ENCODE measurements around the gene PSG7. TPM values are rescaled to one million over a fixed set of nuclear protein-coding genes. Genes with fewer than 3 reads are reported as not detected.
"Not testable (repeated sequence)": the region's sequence is repeated elsewhere in the genome, so short reads cannot be mapped to it uniquely, and the experiment has no call there.

PSG7 gene
- total RNA-seq: not detected
- long read RNA-seq: 0 reads

GRCh38 chr19:42937107-42937506 is at the start of gene PSG7:
TSS of gene PSG7 (minus strand) at chr19:42937207. CDS start at chr19:42937076, 131 bp downstream.
- H3K36me3 ChIP-seq; ATAC-seq; intact Hi-C loops (cut with DNase I); H3K27me3 ChIP-seq; H3K27ac ChIP-seq; H3K4me1 ChIP-seq; H3K9me3 ChIP-seq; DNase-seq; H3K4me3 ChIP-seq: not testable (repeated sequence)
- 39% methylated on average over 2 of the region's 3 CpGs for WGBS (ENCODE audit: insufficient coverage, low coverage, low lambda C conversion rate, missing lambda C conversion rate)

- no peaks in the 10 kb centered on the region for H3K27me3 ChIP-seq
- intact Hi-C loops (cut with DNase I): no loop called here
- no peaks in the 10 kb centered on the region for H3K9me3 ChIP-seq
- H3K4me3 ChIP-seq: no peak overlapping the region
- no peak overlapping the region for H3K27ac ChIP-seq
- WGBS (ENCODE audit: insufficient coverage, low coverage, low lambda C conversion rate, missing lambda C conversion rate): 34% methylated on average over 4 of the region's 4 CpGs
- H3K36me3 ChIP-seq: no peaks in the 10 kb centered on the region
- TF ChIP-seq CTCF (IDR thresholded peaks at IDR 0.05): no peak
- TF ChIP-seq POLR2A (IDR thresholded peaks at IDR 0.05): no peak
- ATAC-seq: no peak
- no peaks in the 10 kb centered on the region for H3K4me1 ChIP-seq
- no peak for DNase-seq
Measured at GRCh38 chr19:42985588-42985987, 48.6 kb upstream of the PSG7 start.

- H3K9me3 ChIP-seq; H3K36me3 ChIP-seq; intact Hi-C loops (cut with DNase I); H3K27me3 ChIP-seq; H3K27ac ChIP-seq; ATAC-seq; DNase-seq; H3K4me1 ChIP-seq; H3K4me3 ChIP-seq: not testable (repeated sequence)
Measured at GRCh38 chr19:42982111-42982510, 45.1 kb upstream of the PSG7 start.

DNA sequence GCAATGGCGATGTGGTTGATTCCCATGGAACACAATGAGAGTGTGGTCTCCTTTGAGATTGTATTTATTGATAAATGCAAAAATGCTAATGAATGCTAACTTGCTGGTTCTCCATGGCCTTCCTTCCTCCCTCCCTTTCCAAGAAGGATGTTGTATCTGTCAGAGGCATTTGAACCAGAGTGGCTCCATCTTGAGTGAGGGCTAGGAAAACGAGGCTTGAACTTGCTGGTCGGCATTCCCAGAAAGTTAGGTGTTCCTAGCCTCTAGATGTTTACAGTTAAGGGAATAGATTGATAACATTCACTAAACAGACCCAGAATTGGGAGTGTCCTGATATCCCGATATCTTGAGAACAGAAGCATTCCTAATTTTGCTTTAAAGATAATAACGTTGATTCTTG is 34.4 kb upstream of the PSG7 start:
- intact Hi-C loops (cut with DNase I); H3K4me1 ChIP-seq; H3K4me3 ChIP-seq; H3K27me3 ChIP-seq; H3K36me3 ChIP-seq; H3K27ac ChIP-seq; DNase-seq; H3K9me3 ChIP-seq; ATAC-seq: not testable (repeated sequence)
- WGBS (ENCODE audit: insufficient coverage, low coverage, low lambda C conversion rate, missing lambda C conversion rate): 59% methylated on average over 5 of the region's 5 CpGs

- TF ChIP-seq POLR2A (IDR thresholded peaks at IDR 0.05) (no peak), CTCF (IDR thresholded peaks at IDR 0.05) (no peak)
- no peak for DNase-seq
- intact Hi-C loops (cut with DNase I): no loop called here
- Histone ChIP-seq H3K36me3 (no peaks in the 10 kb centered on the region), H3K4me1 (no peaks in the 10 kb centered on the region), H3K4me3 (no peak overlapping the region), H3K27me3 (no peaks in the 10 kb centered on the region), H3K9me3 (no peaks in the 10 kb centered on the region), H3K27ac (no peak overlapping the region)
- WGBS (ENCODE audit: insufficient coverage, low coverage, low lambda C conversion rate, missing lambda C conversion rate): 76% methylated on average over 2 of the region's 2 CpGs
- no peak for ATAC-seq
Measured at GRCh38 chr19:42965176-42965575, 28.2 kb upstream of the PSG7 start.

- TF ChIP-seq CTCF (IDR thresholded peaks at IDR 0.05) (no peak), POLR2A (IDR thresholded peaks at IDR 0.05) (no peak)
- DNase-seq: no peak
- H3K27me3 ChIP-seq: no peaks in the 10 kb centered on the region
- H3K36me3 ChIP-seq: no peaks in the 10 kb centered on the region
- H3K4me3 ChIP-seq: no peak overlapping the region
- intact Hi-C loops (cut with DNase I): no loop called here
- no peaks in the 10 kb centered on the region for H3K9me3 ChIP-seq
- WGBS (ENCODE audit: insufficient coverage, low coverage, low lambda C conversion rate, missing lambda C conversion rate): 68% methylated on average over 6 of the region's 6 CpGs
- ATAC-seq: no peak
- H3K4me1 ChIP-seq: no peaks in the 10 kb centered on the region
- no peak overlapping the region for H3K27ac ChIP-seq
Measured at GRCh38 chr19:42961119-42961518, 24.1 kb upstream of the PSG7 start.

DNA sequence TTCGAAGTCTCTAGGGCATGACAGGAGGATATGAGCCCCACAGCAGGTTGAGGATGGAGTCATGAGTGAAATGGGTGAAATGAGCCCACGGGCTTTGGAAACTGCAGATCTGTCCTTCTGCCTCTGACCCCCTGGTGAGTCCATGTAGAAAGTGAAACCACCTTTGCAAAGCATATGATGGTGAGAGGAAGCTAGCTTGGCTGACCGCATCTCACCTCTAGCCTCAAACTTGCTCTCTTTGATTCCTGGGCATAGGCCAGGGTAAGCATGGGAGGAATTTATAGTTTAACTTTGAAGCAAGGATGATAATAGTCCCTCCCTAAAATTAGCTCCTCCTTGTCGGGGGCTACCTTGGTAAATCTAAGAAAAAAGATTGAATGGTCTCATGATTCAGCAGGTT is 15.1 kb upstream of the PSG7 start:
- H3K27me3 ChIP-seq; H3K4me1 ChIP-seq; H3K4me3 ChIP-seq; ATAC-seq; H3K36me3 ChIP-seq; DNase-seq; H3K27ac ChIP-seq; H3K9me3 ChIP-seq; intact Hi-C loops (cut with DNase I): not testable (repeated sequence)
- 51% methylated on average over 3 of the region's 4 CpGs for WGBS (ENCODE audit: insufficient coverage, low coverage, low lambda C conversion rate, missing lambda C conversion rate)

DNA sequence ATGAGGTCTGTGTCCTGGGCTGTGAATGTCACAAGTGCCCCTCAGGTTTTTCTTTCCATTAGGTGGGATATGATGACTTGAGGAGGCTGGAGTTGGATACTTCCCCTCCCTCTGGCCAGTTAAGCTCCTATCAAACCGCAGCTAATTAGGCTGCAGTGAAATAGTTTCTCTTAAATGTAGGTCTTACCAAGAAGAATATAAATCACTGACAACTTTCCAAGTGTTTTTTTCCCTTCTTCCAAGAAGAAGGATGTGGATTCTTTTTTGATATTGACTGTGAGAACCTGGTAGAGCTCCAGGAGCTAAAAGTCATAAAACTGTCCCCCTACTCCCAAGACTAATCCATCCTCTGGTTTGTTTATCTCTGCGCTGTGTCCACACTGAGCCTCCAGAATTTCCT is 14.5 kb upstream of the PSG7 start:
- WGBS (ENCODE audit: insufficient coverage, low coverage, low lambda C conversion rate, missing lambda C conversion rate): 78% methylated on average over 2 of the region's 2 CpGs

More for the DNA sequence above, 14.5 kb upstream of the PSG7 start:
- H3K4me1 ChIP-seq; H3K4me3 ChIP-seq; H3K27ac ChIP-seq; DNase-seq; ATAC-seq; H3K36me3 ChIP-seq; intact Hi-C loops (cut with DNase I); H3K27me3 ChIP-seq; H3K9me3 ChIP-seq: not testable (repeated sequence)

All from right lobe of liver (tissue), 6 donors.